ENCODE data around the gene INPP4B.

INPP4B gene

DNA sequence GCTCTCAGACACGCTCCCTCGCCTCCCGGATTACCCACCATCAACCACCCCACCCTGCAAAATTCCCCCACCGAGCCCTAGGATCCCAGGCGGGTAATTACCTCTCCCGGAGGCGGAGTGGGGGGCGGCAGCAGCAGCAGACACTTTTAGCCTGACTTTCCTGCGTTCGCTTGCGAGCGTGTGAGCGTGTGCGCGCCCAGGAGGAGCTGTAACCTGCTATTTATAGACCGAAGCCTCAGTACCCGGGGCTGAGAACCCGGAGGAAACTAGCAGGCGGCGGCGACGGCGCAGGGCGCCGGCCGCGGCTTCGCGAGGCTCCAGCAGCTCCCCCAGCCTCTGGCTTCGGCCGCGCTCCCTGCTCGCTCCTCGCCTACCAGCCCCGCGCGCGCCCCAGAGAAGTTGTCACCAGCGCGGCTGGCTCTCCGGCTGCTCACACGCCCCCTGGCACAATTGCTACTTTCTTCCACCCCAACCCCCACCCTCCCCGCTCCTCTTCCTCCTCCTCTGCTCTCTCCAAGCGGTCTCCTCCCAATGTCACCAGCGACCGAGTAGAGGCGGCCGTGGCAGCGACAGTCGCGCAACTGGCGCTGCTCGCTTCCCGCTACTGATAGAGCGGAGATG, at the start of gene INPP4B:
Gene INPP4B, minus strand, starts transcription at position 194 of the 621 bp plus-strand sequence.
- FAIRE-seq (no peak), DNase-seq (ENCODE audit: low spot score) (no peak)

DNA sequence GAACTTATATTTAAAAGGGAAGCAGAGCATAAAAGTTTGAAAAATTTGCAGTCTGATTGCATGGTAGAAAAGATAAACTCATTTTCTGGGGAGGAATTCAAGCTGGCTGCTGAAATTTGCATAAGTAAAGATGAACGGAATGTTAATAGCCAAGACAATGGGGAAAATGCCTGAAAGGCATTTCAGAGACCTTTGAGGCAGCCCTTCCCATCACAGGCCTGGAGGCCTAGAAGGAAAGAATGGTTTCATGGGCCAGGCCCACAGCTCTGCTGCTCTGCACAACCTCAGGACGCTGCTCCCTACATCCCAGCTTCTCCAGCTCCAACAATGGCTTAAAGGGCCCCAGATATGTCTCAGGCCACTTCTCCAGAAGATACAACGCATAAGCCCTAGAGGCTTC, 46.9 kb upstream of the INPP4B start:
- no peak for FAIRE-seq
- no peak for DNase-seq (ENCODE audit: low spot score)

- DNase-seq (ENCODE audit: low spot score) (no peak), FAIRE-seq (no peak)
These were observed 40.5 kb upstream of the INPP4B start for GRCh38 chr4:142886566-142886965.

- DNase-seq (ENCODE audit: low spot score), result no peak
- no peak for FAIRE-seq
These were observed 37.1 kb upstream of the INPP4B start for GRCh38 chr4:142883040-142883832.

- no peak for DNase-seq (ENCODE audit: low spot score)
- no peak for FAIRE-seq
These were observed 36.1 kb upstream of the INPP4B start for GRCh38 chr4:142882159-142882558.

DNA sequence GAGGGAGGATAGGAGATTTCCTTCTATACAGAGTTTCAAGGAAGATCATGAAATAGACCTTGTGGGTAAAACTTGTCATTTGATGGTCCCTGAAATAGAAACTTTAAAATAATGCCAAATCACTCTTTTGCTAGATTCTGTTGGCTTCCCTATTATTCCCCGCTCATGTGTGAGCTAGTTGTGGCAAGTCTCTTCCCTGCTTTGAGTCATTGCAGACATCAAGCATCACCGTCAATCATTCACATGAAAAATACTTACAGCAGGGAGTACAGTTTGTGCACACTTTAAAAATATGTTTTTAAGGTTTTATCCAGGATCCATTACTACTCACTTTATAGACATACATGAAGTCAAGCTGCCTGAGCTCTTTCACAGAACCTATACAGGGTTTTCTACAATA, 35.2 kb upstream of the INPP4B start:
- no peak for DNase-seq (ENCODE audit: low spot score)
- FAIRE-seq, result no peak

GRCh38 chr4:142875117-142875516, 29.0 kb upstream of the INPP4B start:
- FAIRE-seq (no peak), DNase-seq (ENCODE audit: low spot score) (no peak)

GRCh38 chr4:142874684-142875083, 28.6 kb upstream of the INPP4B start:
- no peak for FAIRE-seq
- no peak for DNase-seq (ENCODE audit: low spot score)

- DNase-seq (ENCODE audit: low spot score) (no peak), FAIRE-seq (no peak)
These were observed 20.6 kb upstream of the INPP4B start for GRCh38 chr4:142866685-142867084.

DNA sequence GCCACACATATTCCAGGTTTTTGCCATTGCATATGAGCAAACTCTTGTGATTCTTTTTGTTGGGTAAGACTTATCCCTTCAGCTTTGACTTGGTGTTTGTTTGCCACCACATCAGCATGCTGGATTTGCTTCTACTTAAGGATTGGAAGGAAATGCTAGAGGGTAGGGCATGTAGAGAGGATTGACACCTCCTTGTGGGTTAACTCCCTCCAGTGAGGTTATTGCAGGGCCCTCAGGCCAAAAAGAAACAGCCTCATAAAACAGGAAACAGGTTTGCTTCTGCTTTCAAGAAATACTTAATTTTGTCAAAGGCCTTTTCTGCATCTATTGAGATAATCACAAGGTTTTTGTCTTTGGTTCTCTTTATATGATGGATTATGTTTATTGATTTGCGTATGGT, 15.2 kb upstream of the INPP4B start:
- DNase-seq (ENCODE audit: low spot score), result no peak
- FAIRE-seq, result no peak

- FAIRE-seq, result no peak
- no peak for DNase-seq (ENCODE audit: low spot score)
These were observed 12.9 kb upstream of the INPP4B start for GRCh38 chr4:142858965-142859364.

GRCh38 chr4:142858446-142858845, 12.3 kb upstream of the INPP4B start:
- DNase-seq (ENCODE audit: low spot score) (no peak), FAIRE-seq (no peak)

DNA sequence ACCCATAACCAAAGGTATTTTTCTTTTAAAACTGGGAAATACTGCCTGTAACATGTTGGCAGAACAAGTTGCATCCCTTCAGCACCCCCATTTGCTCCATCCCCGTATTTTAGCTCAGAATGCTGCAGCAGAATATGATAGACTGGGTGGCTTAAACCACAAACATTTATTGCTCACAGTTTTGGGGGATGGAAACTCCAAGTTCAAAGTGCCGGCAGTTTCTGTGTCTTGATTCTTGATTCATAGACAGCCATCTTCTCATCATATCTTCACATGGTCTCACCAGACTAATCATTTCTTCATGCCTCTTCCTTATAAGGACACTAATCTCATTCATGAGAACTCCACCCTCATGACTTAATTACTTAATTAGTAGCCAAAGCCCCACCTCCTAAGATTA, 10.5 kb upstream of the INPP4B start:
- FAIRE-seq (no peak), DNase-seq (ENCODE audit: low spot score) (no peak)

- DNase-seq (ENCODE audit: low spot score), result no peak
- no peak for FAIRE-seq
These were observed 4.4 kb upstream of the INPP4B start for GRCh38 chr4:142850478-142850877.

GRCh38 chr4:142846729-142847596, 862 bp upstream of the INPP4B start:
- peak; percentile 7 for DNase-seq (ENCODE audit: low spot score)
- FAIRE-seq, result no peak

DNA sequence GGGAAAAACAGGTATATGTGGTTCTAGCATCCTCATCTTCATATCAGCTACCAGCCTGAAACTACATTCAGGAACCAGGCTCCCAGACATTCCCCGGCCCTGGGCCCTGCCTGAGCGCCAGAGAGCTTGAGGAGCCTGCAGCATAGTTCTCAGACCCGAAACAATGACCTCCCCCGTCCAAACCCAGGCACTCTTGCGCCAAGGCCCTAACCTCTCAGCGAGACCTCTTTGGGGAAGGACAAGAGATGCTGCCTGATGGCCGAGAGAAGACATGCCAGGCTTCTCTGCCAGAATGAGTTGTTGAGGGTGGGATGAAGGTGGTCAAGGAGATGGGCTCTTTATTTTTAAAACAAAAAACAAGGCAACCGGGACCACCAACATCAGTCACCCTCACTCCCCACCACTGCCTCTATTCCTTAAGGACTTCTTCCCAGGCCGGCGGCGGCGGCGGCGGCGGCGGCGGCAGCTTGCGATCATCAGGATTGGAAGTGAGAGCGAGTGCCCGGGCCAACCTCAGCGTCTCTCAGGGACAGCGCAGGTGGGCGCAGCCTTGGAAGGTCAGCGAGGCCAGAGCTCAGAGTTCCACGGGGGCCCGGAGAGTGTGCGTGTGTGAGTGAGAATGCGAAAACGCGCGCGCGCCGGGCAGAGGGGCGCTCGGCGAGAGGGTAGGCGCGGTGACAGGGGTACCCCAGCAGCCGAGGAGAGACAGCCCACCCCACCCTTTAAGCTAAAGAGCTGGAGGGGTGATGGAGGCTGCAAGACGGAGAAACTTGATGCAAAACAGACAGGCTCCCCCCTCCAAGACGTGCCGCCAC, 601 bp downstream of the INPP4B start:
- FAIRE-seq, result no peak
- no peak for DNase-seq (ENCODE audit: low spot score)

DNA sequence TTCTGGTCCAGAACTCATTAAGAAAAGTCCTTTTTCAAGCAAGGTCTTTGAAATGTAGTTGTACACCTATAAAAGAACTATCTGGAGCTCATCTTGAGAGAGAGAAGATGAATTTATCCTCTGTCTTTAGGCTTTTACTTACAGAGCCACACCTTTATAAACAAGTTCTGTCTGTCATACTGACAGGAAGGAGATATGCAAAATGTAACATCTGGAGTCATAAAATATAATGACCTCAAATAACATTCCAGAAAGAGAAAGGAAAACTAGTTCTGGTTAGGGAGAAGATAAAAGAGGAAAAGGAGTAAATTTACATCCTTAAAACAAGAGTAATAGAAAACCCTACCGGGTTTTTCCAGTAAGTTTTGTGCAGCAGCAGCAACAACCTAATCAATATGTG, 1.3 kb downstream of the INPP4B start:
- FAIRE-seq, result no peak
- no peak for DNase-seq (ENCODE audit: low spot score)

- FAIRE-seq (peak; percentile 79), DNase-seq (ENCODE audit: low spot score) (peak; percentile 5)
These were observed 5.5 kb downstream of the INPP4B start for GRCh38 chr4:142840516-142841123.

DNA sequence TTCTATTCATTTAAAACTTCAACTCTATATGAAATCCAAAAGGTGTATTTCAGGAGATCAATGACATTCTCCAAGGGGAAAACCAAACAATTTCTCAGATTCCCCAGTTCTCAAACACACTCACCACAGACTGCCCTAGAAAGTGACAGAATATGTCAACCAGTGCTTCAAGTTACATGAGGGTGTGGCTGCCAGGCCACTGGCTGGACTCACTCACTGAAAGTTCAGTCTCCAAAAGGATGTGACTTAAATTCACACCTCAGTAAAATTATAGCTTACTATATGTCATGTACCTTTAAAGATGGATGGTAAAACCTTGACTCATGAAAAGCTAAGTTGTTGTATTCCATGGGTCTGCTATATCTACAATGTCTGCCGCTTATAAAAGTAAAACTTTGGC, 7.3 kb downstream of the INPP4B start:
- no peak for FAIRE-seq
- DNase-seq (ENCODE audit: low spot score), result no peak

GRCh38 chr4:142832022-142832421, 14.1 kb downstream of the INPP4B start:
- FAIRE-seq (no peak), DNase-seq (ENCODE audit: low spot score) (no peak)

All from RCC 7860 (cell line).